DMS 273 treated with DMSO at 0.1 percent for 48 hours (cell line): ENCODE results near the gene CFAP119.
"Not testable (repeated sequence)": the region's sequence is repeated elsewhere in the genome, so short reads cannot be mapped to it uniquely, and the experiment has no call there.

Source experiments
- DNase-seq: peaks from one replicate; lab custom pipeline; 2025; lab: John Stamatoyannopoulos, UW

Gene CFAP119

GRCh38 chr16:30761928-30762902 is at the start of gene CFAP119, which contains the start of gene RNF40:
CFAP119 (minus strand) TSS chr16:30762062; CDS start chr16:30761748, 314 bp downstream.
RNF40 (plus strand) TSS chr16:30762322; CDS start chr16:30762546, 224 bp downstream.
- DNase-seq, result peak; percentile 97

DNA sequence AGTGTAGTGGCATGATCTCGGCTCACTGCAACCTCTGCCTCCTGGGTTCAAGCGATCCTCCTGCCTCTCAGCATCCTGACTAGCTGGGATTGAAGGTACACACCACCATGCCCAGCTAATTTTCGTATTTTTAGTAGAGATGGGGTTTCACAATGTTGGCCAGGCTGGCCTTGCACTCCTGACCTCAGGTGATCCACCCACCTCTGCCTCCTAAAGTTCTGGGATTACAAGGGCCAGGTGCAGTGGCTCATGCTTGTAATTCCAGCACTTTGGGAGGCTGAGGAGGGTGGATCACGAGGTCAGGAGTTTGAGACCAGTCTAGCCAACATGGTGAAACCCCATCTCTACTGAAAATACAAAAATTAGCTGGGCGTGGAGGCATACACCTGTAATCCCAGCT is 47.8 kb upstream of the CFAP119 start:
- not testable (repeated sequence) for DNase-seq

DNA sequence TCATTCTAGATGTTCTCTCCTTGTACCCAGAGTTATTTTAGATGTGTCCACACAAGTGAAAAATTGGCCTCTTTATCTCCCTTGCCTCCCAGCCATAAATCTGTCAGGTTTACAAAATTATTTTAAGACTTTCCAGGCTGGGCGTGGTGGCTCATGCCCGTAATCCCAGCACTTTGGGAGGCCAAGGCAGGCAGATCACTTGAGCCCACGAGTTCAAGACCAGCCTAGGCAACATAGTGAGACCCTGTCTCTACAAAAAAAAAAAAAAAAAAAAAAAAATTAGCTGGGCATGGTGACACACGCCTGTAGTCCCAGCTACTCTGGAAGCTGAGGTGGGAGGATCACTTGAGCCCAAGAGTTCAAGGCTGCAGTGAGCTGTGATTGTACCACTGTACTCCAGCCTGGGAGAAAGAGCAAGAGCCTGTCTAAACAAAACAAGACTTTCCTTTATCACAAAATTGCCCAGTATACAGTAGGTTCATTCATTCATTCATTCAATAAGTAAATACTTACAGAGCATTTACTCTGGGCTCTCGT is 47.1 kb upstream of the CFAP119 start:
- DNase-seq, result not testable (repeated sequence)

GRCh38 chr16:30808146-30808545 is 46.3 kb upstream of the CFAP119 start:
- DNase-seq, result no peak

- peak; percentile 19 for DNase-seq
These were observed 43.7 kb upstream of the CFAP119 start for GRCh38 chr16:30805370-30806169.

DNA sequence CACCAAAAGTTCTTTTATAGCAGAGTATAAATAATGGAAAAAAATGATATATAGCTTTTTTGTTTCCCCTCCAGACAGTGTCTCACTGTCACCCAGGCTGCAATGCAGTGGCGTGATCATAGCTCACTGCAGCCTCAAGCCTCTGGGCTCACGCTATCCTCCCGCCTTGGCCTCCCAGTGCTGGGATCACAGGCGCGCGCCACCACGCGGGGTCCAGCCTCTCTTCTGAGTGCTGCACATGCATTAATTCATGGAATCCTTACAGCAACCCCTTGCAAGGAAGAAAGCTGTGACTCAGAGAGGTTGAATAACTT is 43.2 kb upstream of the CFAP119 start:
- DNase-seq, result no peak

DNA sequence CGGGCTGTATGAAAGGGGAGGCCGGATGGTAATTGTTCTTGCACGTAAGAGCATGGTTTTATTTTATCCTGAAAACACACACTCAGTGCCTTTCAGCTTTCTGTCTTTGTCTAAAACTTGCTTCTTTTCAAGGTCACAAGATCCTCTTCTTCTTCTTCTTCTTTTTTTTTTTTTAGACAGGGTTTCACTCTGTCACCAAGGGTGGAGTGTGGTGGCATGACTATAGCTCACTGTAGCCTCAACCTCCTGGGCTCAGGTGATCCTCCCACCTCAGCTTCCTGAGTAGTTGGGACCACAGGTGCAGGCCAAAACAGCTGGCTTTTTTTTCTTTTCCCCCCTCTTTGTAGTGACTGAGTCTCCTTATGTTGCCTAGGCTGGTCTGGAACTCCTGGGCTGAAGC is 41.1 kb upstream of the CFAP119 start:
- DNase-seq, result no peak

DNA sequence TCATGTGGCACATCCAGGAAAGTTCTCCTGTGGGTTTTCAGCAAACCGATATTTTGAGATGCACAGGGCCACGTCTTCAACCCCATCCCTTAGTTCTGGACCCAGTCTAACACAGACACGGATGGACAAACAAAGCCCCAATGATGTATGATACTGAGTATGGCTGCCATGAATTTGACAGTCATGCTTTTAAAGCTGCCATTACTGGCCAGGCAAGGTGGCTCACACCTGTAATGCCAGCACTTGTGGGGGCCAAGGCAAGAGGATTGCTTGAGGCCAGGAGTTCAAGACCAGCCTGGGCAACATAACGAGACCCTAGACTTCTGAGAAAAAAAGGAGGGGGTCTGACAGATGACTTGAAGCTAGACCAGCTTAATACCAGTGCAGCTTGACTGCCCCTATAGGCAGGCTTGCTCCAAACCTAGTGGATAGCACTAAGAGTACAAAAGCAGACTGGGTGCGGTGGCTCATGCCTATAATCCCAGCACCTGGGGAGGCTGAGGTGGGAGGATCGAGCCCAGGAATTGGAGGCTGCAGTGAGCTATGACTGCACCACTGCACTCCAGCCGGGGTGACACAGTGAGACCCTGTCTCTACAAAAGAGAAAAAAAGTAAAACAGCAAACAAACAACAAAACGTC is 35.9 kb upstream of the CFAP119 start:
- no peak for DNase-seq

DNA sequence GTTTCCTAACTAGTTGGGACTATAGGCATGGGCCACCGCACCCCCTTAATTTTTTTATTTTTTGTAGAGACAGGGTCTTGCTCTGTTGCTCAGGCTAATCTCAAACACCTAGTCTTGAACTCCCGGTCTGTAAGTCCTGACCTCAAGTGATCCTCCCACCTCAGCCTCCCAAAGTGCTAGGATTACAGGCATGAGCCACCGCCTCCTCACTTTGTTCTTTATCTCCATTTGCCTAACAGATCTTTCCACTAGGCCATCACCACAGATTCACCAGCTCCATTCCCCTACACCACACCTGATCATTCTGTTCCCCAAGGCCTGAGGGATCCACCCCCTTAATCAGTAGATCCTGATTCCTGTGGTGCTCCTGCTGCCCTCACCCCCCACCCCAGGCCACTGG is 32.8 kb upstream of the CFAP119 start:
- DNase-seq, result no peak

- DNase-seq, result no peak
These were observed 31.7 kb upstream of the CFAP119 start for GRCh38 chr16:30793508-30794069.

DNA sequence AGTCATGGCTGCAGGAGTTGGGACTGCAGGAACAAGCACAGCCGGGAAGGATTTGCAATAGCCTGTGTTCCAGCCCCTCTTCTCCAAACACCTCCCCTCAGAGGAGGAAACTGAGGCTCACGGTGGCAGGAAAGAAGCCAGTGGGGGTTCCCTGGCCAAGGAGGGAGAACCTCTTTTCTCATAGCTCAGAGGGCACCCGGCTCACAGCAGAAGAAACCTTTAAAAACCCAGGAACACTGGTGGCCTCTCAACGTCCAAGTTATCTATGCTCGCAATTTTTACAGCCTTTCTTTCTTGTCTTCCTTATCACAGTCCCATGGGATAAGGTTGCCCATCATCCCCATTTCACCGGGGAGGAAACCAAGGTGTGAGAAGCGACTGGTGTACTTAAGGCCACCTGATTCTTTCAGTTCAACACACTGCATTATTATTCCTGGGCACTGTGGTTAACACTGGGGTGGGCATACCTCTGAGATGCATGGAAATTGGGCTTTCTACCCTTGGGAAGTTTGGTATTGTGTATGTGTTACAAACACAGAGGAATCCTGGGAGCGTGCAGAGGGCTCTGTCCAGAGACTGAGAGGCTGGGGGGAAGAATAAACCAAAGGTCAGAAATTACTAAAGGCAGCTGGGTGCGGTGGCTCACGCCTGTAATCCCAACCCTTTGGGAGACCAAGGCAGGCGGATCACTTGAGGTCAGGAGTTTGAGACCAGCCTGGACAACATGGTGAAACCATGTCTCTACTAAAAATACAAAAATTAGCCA is 25.9 kb upstream of the CFAP119 start:
- DNase-seq, result no peak

GRCh38 chr16:30786936-30787612 is 25.2 kb upstream of the CFAP119 start, which contains the start of gene ZNF629:
ZNF629 (minus strand) TSS chr16:30787205; CDS start chr16:30784482, 2,723 bp downstream.
- no peak for DNase-seq

DNA sequence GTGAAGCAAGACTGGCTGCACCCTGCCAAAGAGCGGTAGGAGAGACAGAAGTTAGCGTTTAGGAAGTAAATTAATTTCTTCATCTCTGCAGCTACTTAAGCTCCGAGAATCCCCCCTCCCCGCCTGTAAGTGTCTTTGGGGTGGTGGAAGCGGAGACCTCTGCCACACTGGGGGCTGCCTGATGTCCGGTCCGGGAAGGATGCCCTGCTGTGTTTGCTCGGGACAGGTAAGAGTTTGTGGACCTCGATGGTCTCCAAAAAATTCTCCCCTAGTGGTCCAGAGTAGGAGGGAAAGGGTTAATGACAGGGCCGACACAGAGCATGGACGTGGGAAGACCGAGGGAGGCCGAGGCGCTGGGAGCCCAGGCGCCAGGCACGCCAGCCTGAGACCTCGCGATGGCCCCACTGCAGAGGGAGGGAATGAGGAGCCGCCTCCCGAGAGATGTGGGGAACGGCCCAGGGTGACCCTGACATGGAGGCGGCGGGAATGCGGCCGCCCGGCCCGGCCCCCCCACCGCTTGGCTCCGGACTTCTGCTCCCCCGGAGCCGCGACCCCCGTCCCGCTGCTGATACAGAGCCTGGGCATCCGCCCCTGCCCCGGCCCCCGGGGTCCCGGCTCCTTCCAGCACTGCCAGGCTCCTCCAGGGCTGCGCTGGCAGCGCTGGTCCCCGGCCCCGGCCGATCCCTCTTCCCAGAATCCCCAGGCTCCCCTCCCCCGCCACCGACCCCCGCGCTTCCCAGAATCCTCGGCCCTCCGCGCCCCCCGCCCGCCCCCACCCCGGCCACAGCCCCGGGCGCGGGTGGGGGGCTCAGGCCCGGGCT is 24.5 kb upstream of the CFAP119 start:
- no peak for DNase-seq

GRCh38 chr16:30785126-30786106 is 23.6 kb upstream of the CFAP119 start:
- no peak for DNase-seq

DNA sequence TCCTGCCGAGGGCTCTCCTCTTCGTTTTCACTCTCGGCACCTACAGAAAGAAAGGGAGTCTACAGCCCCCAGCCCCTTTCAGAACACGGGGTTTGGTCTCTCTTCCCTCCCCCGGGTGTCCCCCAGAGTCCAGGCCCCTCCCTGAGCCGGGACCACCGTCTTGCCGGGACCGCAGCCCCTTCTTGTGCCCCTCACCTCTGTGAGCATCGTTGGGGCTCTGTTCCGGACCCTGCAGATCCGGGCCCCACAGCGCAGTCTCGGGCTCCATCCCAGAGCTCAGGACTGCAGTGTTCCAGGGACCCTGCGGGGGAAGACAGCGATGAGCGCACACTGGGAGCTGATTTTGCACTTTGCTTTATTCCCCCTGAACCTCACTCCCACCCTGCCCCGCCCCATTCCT is 22.4 kb upstream of the CFAP119 start:
- DNase-seq, result no peak

- no peak for DNase-seq
These were observed 21.6 kb upstream of the CFAP119 start for GRCh38 chr16:30783280-30784109.
